CD4-positive, alpha-beta memory T cell (primary cell): ENCODE data around the gene UBE2G2. TPM values are rescaled to one million over a fixed set of nuclear protein-coding genes. Genes with fewer than 3 reads are reported as not detected.
A peak's percentile ranks its signal among the peaks of the same experiment; 100 is the strongest.

Experiments
- CTCF ChIA-PET: fragments of 350-600 bp; sonication (Branson Sonifier 250); formaldehyde crosslinking; loops from one replicate; lab custom pipeline; 2021; ENCODE audit warnings: inconsistent platforms; ENCODE audit not compliant: partially characterized antibody; lab: Charles Lee
- POLR2A ChIA-PET: fragments of 350-600 bp; sonication (Branson Sonifier 250); formaldehyde crosslinking; loops from one replicate; lab custom pipeline; 2021; ENCODE audit not compliant: partially characterized antibody; lab: Charles Lee
- DNase-seq, 5 donors: peaks; one replicate each; pipeline versions ENCODE4 v3.0.0 to v3.0.0-alpha.2; 2020 to 2022; ENCODE audit warnings: mixed read lengths in 1 of 5
- H3K27ac ChIP-seq: one replicate; pipeline ENCODE4 v1.7.0; 2013; ENCODE audit warnings: low read depth, low read length
- H3K27me3 ChIP-seq: 2 replicates; pipeline ENCODE4 v1.7.0; 2013; ENCODE audit warnings: mild to moderate bottlenecking, low read length, moderate library complexity; ENCODE audit not compliant: insufficient read depth
- H3K36me3 ChIP-seq: 2 replicates; pipeline ENCODE4 v1.7.0; 2013; ENCODE audit warnings: mild to moderate bottlenecking, low read length, moderate library complexity; ENCODE audit not compliant: insufficient read depth
- H3K4me1 ChIP-seq: 2 replicates; pipeline ENCODE4 v1.7.0; 2013; ENCODE audit warnings: mild to moderate bottlenecking, low read length, moderate library complexity; ENCODE audit not compliant: insufficient read depth
- H3K4me3 ChIP-seq, 2 donors: one replicate each; pipeline ENCODE4 v1.7.0; 2013; ENCODE audit warnings: low read length in 2 of 2, mild to moderate bottlenecking in 1 of 2
- H3K9me3 ChIP-seq, 2 donors: one replicate each; pipeline ENCODE4 v1.7.0; 2013; ENCODE audit warnings: low read length in 2 of 2, control low read depth in 1 of 2; ENCODE audit not compliant: control insufficient read depth in 1 of 2
- H3K27ac Mint-ChIP-seq, 7 donors: one replicate each; pipeline ENCODE4 v1.8.0; 2020 to 2021; ENCODE audit warnings: mixed read lengths in 7 of 7, mild to moderate bottlenecking in 6 of 7, inconsistent platforms in 3 of 7, moderate library complexity in 3 of 7
- H3K27me3 Mint-ChIP-seq, 2 donors: one replicate each; pipeline ENCODE4 v1.8.0; 2020 to 2021; ENCODE audit warnings: mixed read lengths in 2 of 2
- H3K36me3 Mint-ChIP-seq, 2 donors: one replicate each; pipeline ENCODE4 v1.8.0; 2020 to 2021; ENCODE audit warnings: mixed read lengths in 2 of 2, inconsistent platforms in 1 of 2, mild to moderate bottlenecking in 1 of 2
- H3K4me1 Mint-ChIP-seq, 4 donors: one replicate each; pipeline ENCODE4 v1.8.0; 2020 to 2021; ENCODE audit warnings: mixed read lengths in 4 of 4, mild to moderate bottlenecking in 1 of 4
- H3K4me3 Mint-ChIP-seq, 8 donors: one replicate each; pipeline ENCODE4 v1.8.0; 2020 to 2021; ENCODE audit warnings: mixed read lengths in 8 of 8, mild to moderate bottlenecking in 7 of 8, moderate library complexity in 6 of 8, inconsistent platforms in 3 of 8
- H3K9me3 Mint-ChIP-seq, 8 donors: one replicate each; pipeline ENCODE4 v1.8.0; 2020 to 2021; ENCODE audit warnings: mixed read lengths in 8 of 8, mild to moderate bottlenecking in 5 of 8, inconsistent platforms in 3 of 8, moderate library complexity in 1 of 8
- intact Hi-C: fragments of 100-400 bp; cut with micrococcal nuclease; formaldehyde crosslinking; loops from one replicate; pipeline ENCODE4 v1.15.1; 2023
- polyA plus RNA-seq, 2 donors: library from polyadenylated mRNA; unstranded; fragments of 300-500 nt; fragmentation: Illumina TruSeq; gene quantifications; one replicate each; pipeline ENCODE4 v1.2.3, GENCODE V29; 2021
- total RNA-seq, 2 experiments: library from RNA; stranded (reverse); gene quantifications; one replicate each; pipeline ENCODE4 v1.2.3, GENCODE V29; 2021

The UBE2G2 gene
- total and polyA plus RNA-seq, 4 experiments from 2014 or later: 51.8 to 131 (median 95.4) TPM

GRCh38 chr21:44765231-44766013, 36.2 kb downstream of the UBE2G2 start:
- Mint-ChIP-seq H3K9me3 (no peaks in the 10 kb centered on the region), H3K27ac (peak overlapping the region; percentile 85 to 99 (median 96)), H3K27me3 (no peaks in the 10 kb centered on the region), H3K4me1 (peaks cover 12 to 19% (median 16%) of the 10 kb centered on the region in 4 donors), H3K4me3 (peak overlapping the region in 7 of 8 donors; percentile 44 to 80 (median 79)), H3K36me3 (peaks cover 13 to 25% of the 10 kb centered on the region in 2 donors)
- peak overlapping the region; percentile 30 for H3K27ac ChIP-seq
- peak; percentile 62 to 77 (median 72) for DNase-seq
- H3K27me3 ChIP-seq: no peaks in the 10 kb centered on the region
- peaks cover 21% of the 10 kb centered on the region for H3K4me1 ChIP-seq
- H3K36me3 ChIP-seq: peaks cover 4% of the 10 kb centered on the region
- POLR2A ChIA-PET: interaction anchor here (0.8 to 1.4 kb wide), 2 partner anchors 35 to 107 kb away, joined by 3 to 4 read pairs; partner anchors contain the start of gene KRTAP12-3
- peak overlapping the region in 1 of 2 donors; percentile 17 for H3K4me3 ChIP-seq
- CTCF ChIA-PET: interaction anchor here (0.9 to 1.5 kb wide), 4 partner anchors 23 to 255 kb away, joined by 3 to 6 read pairs (median 4); no protein-coding TSS in a partner anchor
- intact Hi-C loops: no loop called here
- no peaks in the 10 kb centered on the region for H3K9me3 ChIP-seq

- Mint-ChIP-seq H3K27ac (peak overlapping the region; percentile 85 to 99 (median 96)), H3K4me1 (peaks cover 12 to 19% (median 16%) of the 10 kb centered on the region in 4 donors), H3K27me3 (no peaks in the 10 kb centered on the region), H3K4me3 (peak overlapping the region in 2 of 8 donors; percentile 55 to 80), H3K9me3 (no peaks in the 10 kb centered on the region), H3K36me3 (peaks cover 7 to 16% of the 10 kb centered on the region in 2 donors)
- ChIA-PET CTCF (interaction anchor here (0.9 to 1.5 kb wide), 4 partner anchors 22 to 254 kb away, joined by 3 to 6 read pairs (median 4); no protein-coding TSS in a partner anchor), POLR2A (interaction anchor here (0.8 to 1.4 kb wide), 2 partner anchors 36 to 107 kb away, joined by 3 to 4 read pairs; partner anchors contain the start of gene KRTAP12-3)
- DNase-seq: no peak
- no peaks in the 10 kb centered on the region for H3K36me3 ChIP-seq
- peak overlapping the region; percentile 30 for H3K27ac ChIP-seq
- no peak overlapping the region for H3K4me3 ChIP-seq
- no peaks in the 10 kb centered on the region for H3K9me3 ChIP-seq
- intact Hi-C loops: no loop called here
- H3K27me3 ChIP-seq: no peaks in the 10 kb centered on the region
- H3K4me1 ChIP-seq: peaks cover 21% of the 10 kb centered on the region
Observed at GRCh38 chr21:44764319-44765230, 37.0 kb downstream of the UBE2G2 start.

- POLR2A ChIA-PET: no interaction called here
- Mint-ChIP-seq H3K9me3 (no peaks in the 10 kb centered on the region), H3K27me3 (no peaks in the 10 kb centered on the region), H3K4me1 (peaks cover 12 to 19% (median 15%) of the 10 kb centered on the region in 4 donors), H3K36me3 (peaks cover 3 to 12% of the 10 kb centered on the region in 2 donors), H3K4me3 (no peak overlapping the region), H3K27ac (peak overlapping the region in 1 of 7 donors; percentile 17)
- no peaks in the 10 kb centered on the region for H3K9me3 ChIP-seq
- H3K4me3 ChIP-seq: no peak overlapping the region
- H3K27me3 ChIP-seq: no peaks in the 10 kb centered on the region
- intact Hi-C loops: no loop called here
- H3K27ac ChIP-seq: no peak overlapping the region
- CTCF ChIA-PET: interaction anchor here (1.0 kb wide), 1 partner anchor 253 kb away, joined by 3 read pairs; no protein-coding TSS in a partner anchor
- DNase-seq: no peak
- H3K4me1 ChIP-seq: peaks cover 21% of the 10 kb centered on the region
- H3K36me3 ChIP-seq: no peaks in the 10 kb centered on the region
Observed at GRCh38 chr21:44763451-44764318, 37.9 kb downstream of the UBE2G2 start.

- Mint-ChIP-seq H3K4me1 (peaks cover 12 to 19% (median 15%) of the 10 kb centered on the region in 4 donors), H3K27me3 (no peaks in the 10 kb centered on the region), H3K36me3 (peaks cover 0 to 8% of the 10 kb centered on the region in 2 donors), H3K27ac (peak overlapping the region in 1 of 7 donors; percentile 62), H3K9me3 (no peaks in the 10 kb centered on the region), H3K4me3 (no peak overlapping the region)
- H3K4me3 ChIP-seq: no peak overlapping the region
- no peak overlapping the region for H3K27ac ChIP-seq
- no peak for DNase-seq
- H3K27me3 ChIP-seq: no peaks in the 10 kb centered on the region
- POLR2A ChIA-PET: no interaction called here
- H3K36me3 ChIP-seq: no peaks in the 10 kb centered on the region
- intact Hi-C loops: no loop called here
- CTCF ChIA-PET: interaction anchor here (1.0 kb wide), 1 partner anchor 252 kb away, joined by 3 read pairs; no protein-coding TSS in a partner anchor
- H3K9me3 ChIP-seq: no peaks in the 10 kb centered on the region
- peaks cover 21% of the 10 kb centered on the region for H3K4me1 ChIP-seq
Observed at GRCh38 chr21:44763050-44763378, 38.6 kb downstream of the UBE2G2 start.

- no peaks in the 10 kb centered on the region for H3K9me3 Mint-ChIP-seq
- no peaks in the 10 kb centered on the region for H3K27me3 Mint-ChIP-seq
- peaks cover 12 to 19% (median 15%) of the 10 kb centered on the region in 4 donors for H3K4me1 Mint-ChIP-seq
- peaks cover 0 to 6% of the 10 kb centered on the region in 2 donors for H3K36me3 Mint-ChIP-seq
- ChIA-PET CTCF (interaction anchor here (0.9 to 1.0 kb wide), 2 partner anchors 252 kb away, joined by 3 read pairs; no protein-coding TSS in a partner anchor), POLR2A (no interaction called here)
- DNase-seq: no peak
- no peak overlapping the region for H3K4me3 Mint-ChIP-seq
- H3K27me3 ChIP-seq: no peaks in the 10 kb centered on the region
- intact Hi-C loops: no loop called here
- H3K36me3 ChIP-seq: no peaks in the 10 kb centered on the region
- peak overlapping the region in 1 of 7 donors; percentile 62 for H3K27ac Mint-ChIP-seq
- peaks cover 21% of the 10 kb centered on the region for H3K4me1 ChIP-seq
- H3K27ac ChIP-seq: no peak overlapping the region
- no peak overlapping the region for H3K4me3 ChIP-seq
- no peaks in the 10 kb centered on the region for H3K9me3 ChIP-seq
Observed at GRCh38 chr21:44762221-44763049, 39.2 kb downstream of the UBE2G2 start.

GRCh38 chr21:44761747-44762208, 39.8 kb downstream of the UBE2G2 start:
- CTCF ChIA-PET: interaction anchor here (0.9 kb wide), 1 partner anchor 251 kb away, joined by 3 read pairs; no protein-coding TSS in a partner anchor
- DNase-seq: no peak
- peak overlapping the region in 2 of 7 donors; percentile 69 to 73 for H3K27ac Mint-ChIP-seq
- no peaks in the 10 kb centered on the region for H3K27me3 ChIP-seq
- peaks cover 12 to 19% (median 15%) of the 10 kb centered on the region in 4 donors for H3K4me1 Mint-ChIP-seq
- H3K27ac ChIP-seq: no peak overlapping the region
- intact Hi-C loops: no loop called here
- no peaks in the 10 kb centered on the region for H3K9me3 Mint-ChIP-seq
- no peak overlapping the region for H3K4me3 ChIP-seq
- H3K4me3 Mint-ChIP-seq: no peak overlapping the region
- no peaks in the 10 kb centered on the region for H3K27me3 Mint-ChIP-seq
- H3K36me3 Mint-ChIP-seq: peaks cover 0 to 5% of the 10 kb centered on the region in 2 donors
- peaks cover 21% of the 10 kb centered on the region for H3K4me1 ChIP-seq
- H3K9me3 ChIP-seq: no peaks in the 10 kb centered on the region
- POLR2A ChIA-PET: no interaction called here
- no peaks in the 10 kb centered on the region for H3K36me3 ChIP-seq
